Right renal pelvis (tissue), 4 donors: ENCODE data around the gene KCNMB1. TPM values are rescaled to one million over a fixed set of nuclear protein-coding genes. Genes with fewer than 3 reads are reported as not detected.

Source experiments
- DNase-seq, 4 donors: peaks; one replicate each; pipeline ENCODE4 v3.0.0-alpha.2; 2013; ENCODE audit warnings: low read depth in 4 of 4, low spot score in 3 of 4, missing footprints in 1 of 4
- polyA plus RNA-seq, 4 donors: library from polyadenylated mRNA; unstranded; fragments of 120-200 nt; gene quantifications; one replicate each; pipeline ENCODE4 v1.2.1, GENCODE V29; 2013; ENCODE audit not compliant: insufficient read length in 4 of 4

The KCNMB1 gene
- polyA plus RNA-seq, 4 donors, result 1.2 to 1.5 (median 1.3) TPM

- no peak for DNase-seq
These were observed 27.4 kb upstream of the KCNMB1 start for GRCh38 chr5:170416526-170416925.

GRCh38 chr5:170414786-170415185 lies 25.6 kb upstream of the KCNMB1 start:
- DNase-seq, result no peak

- DNase-seq, result no peak
These were observed 24.7 kb upstream of the KCNMB1 start for GRCh38 chr5:170413897-170414296.

GRCh38 chr5:170411100-170411499 lies 21.9 kb upstream of the KCNMB1 start:
- no peak for DNase-seq

- DNase-seq, result no peak
These were observed 21.2 kb upstream of the KCNMB1 start for GRCh38 chr5:170410401-170410800.

GRCh38 chr5:170408877-170409660 lies 19.9 kb upstream of the KCNMB1 start:
- DNase-seq, result no peak

GRCh38 chr5:170408226-170408625 lies 19.1 kb upstream of the KCNMB1 start:
- DNase-seq, result no peak

- no peak for DNase-seq
These were observed 17.9 kb upstream of the KCNMB1 start for GRCh38 chr5:170407062-170407461.

GRCh38 chr5:170405817-170406216 lies 16.6 kb upstream of the KCNMB1 start:
- no peak for DNase-seq

GRCh38 chr5:170404398-170404797 lies 15.2 kb upstream of the KCNMB1 start:
- no peak for DNase-seq

GRCh38 chr5:170403675-170404074 lies 14.5 kb upstream of the KCNMB1 start:
- DNase-seq, result no peak

GRCh38 chr5:170402508-170402907 lies 13.3 kb upstream of the KCNMB1 start:
- no peak for DNase-seq

GRCh38 chr5:170397059-170397458 lies 7.9 kb upstream of the KCNMB1 start:
- no peak for DNase-seq

- no peak for DNase-seq
These were observed 4.8 kb upstream of the KCNMB1 start for GRCh38 chr5:170393958-170394357.

- DNase-seq, result no peak
These were observed 4.1 kb upstream of the KCNMB1 start for GRCh38 chr5:170393235-170393634.

GRCh38 chr5:170390472-170390871 lies 1.3 kb upstream of the KCNMB1 start:
- no peak for DNase-seq

GRCh38 chr5:170389550-170389892 lies 354 bp upstream of the KCNMB1 start:
- DNase-seq, result no peak

GRCh38 chr5:170387775-170388639 lies 1.2 kb downstream of the KCNMB1 start:
- DNase-seq, result no peak

- no peak for DNase-seq
These were observed 2.3 kb downstream of the KCNMB1 start for GRCh38 chr5:170386743-170387395.

GRCh38 chr5:170383227-170383626 lies 5.9 kb downstream of the KCNMB1 start:
- no peak for DNase-seq

GRCh38 chr5:170382790-170383189 lies 6.4 kb downstream of the KCNMB1 start:
- DNase-seq, result no peak
